Vagina (tissue), 2 donors: ENCODE results near the gene BCL2L13. TPM values are rescaled to one million over a fixed set of nuclear protein-coding genes. Genes with fewer than 3 reads are reported as not detected.

Experiments used
- DNase-seq, 2 donors: peaks; one replicate each; pipeline ENCODE4 v3.0.0-alpha.2; 2017; ENCODE audit errors: extremely low spot score in 2 of 2
- H3K27ac ChIP-seq: fragments of 200-600 bp; sonication (generic); one replicate; pipeline ENCODE4 v1.5.1; 2019
- H3K27me3 ChIP-seq: fragments of 200-600 bp; sonication (generic); one replicate; pipeline ENCODE4 v1.5.1; 2019
- H3K36me3 ChIP-seq, 2 donors: fragments of 200-600 bp; sonication (generic); one replicate each; pipeline ENCODE4 v1.5.1; 2017 to 2019
- H3K4me1 ChIP-seq: fragments of 200-600 bp; sonication (generic); one replicate; pipeline ENCODE4 v1.5.1; 2019
- H3K4me3 ChIP-seq, 2 donors: fragments of 200-600 bp; sonication (generic); 1 replicate in 1 of 2; 2 replicates in 1 of 2; pipeline ENCODE4 v1.5.1; 2016 to 2019
- H3K9me3 ChIP-seq: fragments of 200-600 bp; sonication (generic); one replicate; pipeline ENCODE4 v1.5.1; 2019
- CTCF ChIP-seq, 3 experiments: fragments of 450-650 bp in 2 of 3; fragments of 200-600 bp in 1 of 3; sonication (generic) in 1 of 3; IDR thresholded peaks; one replicate each; pipeline ENCODE4 v1.5.1; 2017 to 2019; ENCODE audit warnings: antibody characterized with exemption in 3 of 3, mild to moderate bottlenecking in 2 of 3, moderate library complexity in 2 of 3
- POLR2A ChIP-seq, 2 donors: fragments of 450-650 bp; IDR thresholded peaks; one replicate each; pipeline ENCODE4 v1.6.1; 2017; ENCODE audit warnings: antibody characterized with exemption in 2 of 2, mild to moderate bottlenecking in 2 of 2, moderate library complexity in 2 of 2
- POLR2AphosphoS5 ChIP-seq, 2 donors: sonication (generic); formaldehyde crosslinking; IDR thresholded peaks; one replicate each; pipeline ENCODE4 v1.9.0; 2017; ENCODE audit warnings: antibody characterized with exemption in 2 of 2, mild to moderate bottlenecking in 2 of 2, low read depth in 1 of 2; ENCODE audit not compliant: insufficient read depth in 1 of 2
- intact Hi-C: fragments of 100-400 bp; cut with DNase I; formaldehyde crosslinking; loops from one replicate; pipeline ENCODE4 v1.15.1; 2023
- microRNA-seq: library from miRNA; unstranded; fragments of <30 nt; microRNA quantifications from one replicate; pipeline ENCODE4, GENCODE V29; 2017; ENCODE audit warnings: borderline number of aligned reads, borderline replicate concordance
- small RNA-seq: library from RNA; depleted of rRNA; stranded (forward); fragments of <200 nt; gene quantifications from one replicate; pipeline ENCODE3, GENCODE V24; 2016
- total RNA-seq: library from RNA; depleted of rRNA; stranded (reverse); fragments of >200 nt; gene quantifications from one replicate; pipeline ENCODE4 v1.2.3, GENCODE V29; 2016

BCL2L13 gene
- total RNA-seq, 1 donor from 2014 or later, result 41.3 TPM

DNA sequence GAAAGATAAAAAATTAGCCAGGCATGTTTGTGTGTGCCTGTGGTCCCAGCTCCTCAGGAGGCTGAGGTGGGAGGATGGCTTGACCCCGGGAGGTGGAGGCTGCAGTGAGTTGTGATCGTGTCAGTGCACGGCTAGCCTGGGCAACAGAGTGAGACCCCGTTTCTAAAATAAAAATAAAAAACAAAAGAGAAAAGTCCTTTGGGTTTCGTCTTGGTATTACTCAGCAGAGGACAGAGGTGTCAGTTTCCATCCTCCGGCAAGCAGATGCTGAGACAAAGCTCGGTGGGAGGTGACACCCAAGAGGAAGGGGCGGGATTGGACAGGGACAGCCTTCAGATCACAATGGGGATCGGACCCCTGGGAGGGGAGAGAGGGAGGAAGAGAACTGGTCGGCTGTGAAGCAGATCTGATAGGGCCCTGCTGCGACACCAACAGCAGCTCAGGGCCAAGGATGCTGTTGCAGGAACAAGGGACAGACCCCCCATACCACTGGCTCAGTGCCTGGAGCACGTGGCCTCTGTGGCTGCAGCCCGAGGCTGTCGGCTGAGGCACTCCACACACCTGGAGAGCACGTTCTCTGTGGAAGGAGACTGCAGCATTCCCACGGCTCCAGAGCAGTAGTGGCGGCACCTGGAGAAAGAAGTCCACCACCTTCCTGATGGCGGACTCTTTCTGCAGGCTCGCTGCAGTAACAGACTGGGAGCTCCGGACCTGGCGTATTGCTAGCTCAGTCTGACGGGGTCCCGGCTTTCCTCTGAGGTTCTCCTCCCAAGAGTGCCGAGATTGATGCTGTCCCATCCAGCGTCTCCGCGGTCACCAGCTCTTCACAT lies 140.9 kb downstream of the BCL2L13 start:
- no peak for TF ChIP-seq POLR2AphosphoS5 (IDR thresholded peaks at IDR 0.05; ENCODE audit: insufficient read depth in 1 of 2, low read depth in 1 of 2)
- TF ChIP-seq POLR2A (IDR thresholded peaks at IDR 0.05), result no peak
- no peak for TF ChIP-seq CTCF (IDR thresholded peaks at IDR 0.05)
- Histone ChIP-seq H3K9me3 (no peaks in the 10 kb centered on the region), H3K4me1 (peaks cover 21% of the 10 kb centered on the region), H3K27ac (no peak overlapping the region), H3K4me3 (no peak overlapping the region), H3K27me3 (no peaks in the 10 kb centered on the region), H3K36me3 (no peaks in the 10 kb centered on the region)
- intact Hi-C loops, result no loop called here
- DNase-seq, result no peak

GRCh38 chr22:17780116-17780740 lies 141.7 kb downstream of the BCL2L13 start:
- intact Hi-C loops, result no loop called here
- Histone ChIP-seq H3K36me3 (no peaks in the 10 kb centered on the region), H3K4me1 (peaks cover 15% of the 10 kb centered on the region), H3K4me3 (no peak overlapping the region), H3K27ac (no peak overlapping the region), H3K27me3 (no peaks in the 10 kb centered on the region), H3K9me3 (no peaks in the 10 kb centered on the region)
- DNase-seq, result no peak
- TF ChIP-seq POLR2AphosphoS5 (IDR thresholded peaks at IDR 0.05; ENCODE audit: insufficient read depth in 1 of 2, low read depth in 1 of 2), result no peak

Small RNAs within 50 kb of the gene (microRNA-seq; reads per million reads assigned to microRNA genes)
- not detected for gene MIR3198-1

Small RNAs within 50 kb of the gene (small RNA-seq; reads per million reads assigned to genes)
- not detected for gene MIR3198-1

Other genes with a start within 250 kb of the BCL2L13 start
- 5.9 TPM for gene SLC25A18, start 75.3 kb upstream of the BCL2L13 start, total RNA-seq
- gene ATP6V1E1, start 10.0 kb upstream of the BCL2L13 start, total RNA-seq, result 88.9 TPM
- gene BID, start 135.7 kb downstream of the BCL2L13 start, total RNA-seq, result 36.3 TPM